VCaP (cell line): ENCODE data around the gene ZC3H12D.

Source experiments
- H3K27ac ChIP-seq: fragments of 450-650 bp; 2 replicates; pipeline ENCODE4 v1.5.1; 2017
- CTCF ChIP-seq: fragments of 450-650 bp; conservative IDR thresholded peaks from 2 replicates; pipeline ENCODE4 v1.5.1; 2017; ENCODE audit warnings: mild to moderate bottlenecking, moderate library complexity

Gene ZC3H12D

GRCh38 chr6:149443411-149444181 lies 41.2 kb downstream of the ZC3H12D start:
- H3K27ac ChIP-seq, result no peak overlapping the region
- no peak for TF ChIP-seq CTCF

DNA sequence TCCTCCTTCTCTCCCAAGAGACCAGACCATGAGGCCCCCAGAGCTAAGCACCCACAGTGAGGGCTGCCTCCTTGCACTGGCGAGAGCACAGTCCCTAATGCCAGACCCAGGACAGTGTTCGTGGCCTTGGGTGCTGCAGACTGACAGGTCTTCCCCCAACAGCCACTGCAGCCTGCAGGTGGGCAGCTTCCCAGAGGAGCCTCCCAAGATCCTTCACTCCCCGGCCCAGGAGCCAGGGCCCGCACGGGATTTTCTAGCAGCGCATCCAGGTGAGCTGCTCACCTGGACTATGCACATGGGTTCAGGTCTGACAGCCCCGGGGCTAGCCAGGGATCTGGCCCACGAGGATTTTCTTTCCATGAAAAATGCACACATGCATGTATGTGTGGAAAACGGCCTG lies 43.1 kb downstream of the ZC3H12D start:
- H3K27ac ChIP-seq, result no peak overlapping the region
- no peak for TF ChIP-seq CTCF

- no peak for TF ChIP-seq CTCF
- H3K27ac ChIP-seq, result no peak overlapping the region
Observed at GRCh38 chr6:149440735-149441671, 43.8 kb downstream of the ZC3H12D start.

DNA sequence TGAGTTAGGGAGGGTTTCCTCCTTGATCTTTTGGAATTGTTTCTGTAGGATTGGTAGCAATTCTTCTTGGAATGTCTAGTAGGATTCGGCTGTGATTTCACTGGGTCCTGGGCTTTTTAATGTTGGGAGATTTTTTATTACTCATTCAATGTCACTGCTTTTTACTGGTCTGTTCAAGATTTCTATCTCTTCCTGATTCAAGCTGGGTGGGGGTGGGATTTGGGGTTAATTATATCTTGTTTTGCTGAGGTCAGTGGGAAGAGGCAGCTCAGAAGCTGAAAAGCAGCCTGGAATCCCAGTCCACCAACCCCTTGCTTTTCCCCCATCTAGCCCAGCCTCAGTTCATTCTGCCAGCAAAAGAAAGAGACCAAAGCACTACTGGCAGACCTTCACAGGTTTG lies 45.2 kb downstream of the ZC3H12D start:
- no peak for TF ChIP-seq CTCF
- no peak overlapping the region for H3K27ac ChIP-seq

DNA sequence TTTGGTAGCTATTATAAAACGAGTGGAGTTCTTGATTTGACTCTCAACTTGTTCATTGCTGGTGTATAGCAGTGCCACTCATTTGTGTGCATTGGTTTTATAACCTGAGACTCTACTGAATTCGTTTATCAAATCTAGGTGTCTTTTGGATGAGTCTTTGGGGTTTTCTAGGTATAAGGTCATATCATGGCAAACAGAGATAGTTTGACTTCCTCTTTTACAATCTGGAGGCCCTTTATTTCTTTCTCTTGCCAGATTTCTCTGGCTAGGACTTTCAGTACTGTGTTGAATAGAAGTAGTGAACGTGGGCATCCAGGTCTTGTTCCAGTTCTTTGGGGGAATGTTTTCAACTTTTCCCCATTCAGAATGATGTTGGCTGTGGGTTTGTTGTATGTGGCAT lies 46.0 kb downstream of the ZC3H12D start:
- no peak for TF ChIP-seq CTCF
- no peak overlapping the region for H3K27ac ChIP-seq

DNA sequence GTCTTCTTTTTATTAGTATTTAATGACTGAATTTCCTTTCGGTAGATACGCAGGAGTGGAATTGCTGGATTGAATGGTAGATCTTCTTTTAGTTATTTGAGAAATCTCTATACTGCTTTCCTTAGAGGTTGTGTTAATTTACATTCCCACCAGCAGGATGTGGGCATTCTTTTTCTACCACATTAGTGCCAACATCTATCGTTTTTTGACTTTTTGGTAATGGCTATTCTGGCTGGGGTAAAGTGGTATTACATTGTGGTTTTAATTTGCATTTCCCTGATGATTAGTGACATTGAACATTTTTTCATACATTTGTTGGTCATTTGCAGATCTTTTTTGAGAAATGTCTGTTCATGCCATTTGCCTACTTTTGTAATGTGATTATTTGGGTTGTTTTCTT lies 47.6 kb downstream of the ZC3H12D start:
- no peak for TF ChIP-seq CTCF
- no peak overlapping the region for H3K27ac ChIP-seq

- TF ChIP-seq CTCF, result no peak
- no peak overlapping the region for H3K27ac ChIP-seq
Observed at GRCh38 chr6:149436647-149437046, 48.2 kb downstream of the ZC3H12D start.
